GM12878 (cell line): Measurements from ENCODE around the gene PBOV1.

Experiments used
- BHLHE40 ChIP-seq, 2 experiments: fragments of 450-650 bp in 1 of 2; IDR thresholded peaks; 2 replicates each; pipeline ENCODE4 v1.6.1; 2011 to 2017; ENCODE audit warnings: low read depth in 2 of 2, borderline replicate concordance in 1 of 2, improper control_type of control experiment in 1 of 2, low read length in 1 of 2, mild to moderate bottlenecking in 1 of 2
- CBX3 ChIP-seq: fragments of 200-600 bp; sonication (generic); IDR thresholded peaks from 2 replicates; pipeline ENCODE4 v1.6.1; 2016; ENCODE audit warnings: low read depth, borderline replicate concordance
- CTCF ChIP-seq, 3 experiments: IDR thresholded peaks in 2 of 3; conservative IDR thresholded peaks in 1 of 3; 2 replicates each; pipeline ENCODE4 v1.5.1; 2011; ENCODE audit warnings: low read depth in 3 of 3, low read length in 3 of 3, mild to moderate bottlenecking in 3 of 3, control low read depth in 2 of 3, moderate library complexity in 2 of 3, inconsistent platforms in 1 of 3, mixed read lengths in 1 of 3; ENCODE audit not compliant: control insufficient read depth in 2 of 3, insufficient read depth in 1 of 3; ENCODE audit errors: extremely low read depth in 1 of 3
- FOXM1 ChIP-seq: IDR thresholded peaks from 2 replicates; pipeline ENCODE4 v1.6.1; 2012; ENCODE audit warnings: low read depth, mild to moderate bottlenecking, inconsistent platforms, low read length, moderate library complexity
- JUND ChIP-seq: IDR thresholded peaks from 2 replicates; pipeline ENCODE4 v1.6.1; 2012; ENCODE audit warnings: low read depth, mild to moderate bottlenecking, low read length, improper control_type of control experiment, moderate library complexity
- MYC ChIP-seq: IDR thresholded peaks from 2 replicates; pipeline ENCODE4 v1.6.1; 2011; ENCODE audit warnings: mild to moderate bottlenecking, low read length, moderate library complexity, inconsistent platforms; ENCODE audit not compliant: insufficient read depth, insufficient replicate concordance, insufficient read length, severe bottlenecking
- POLR2A ChIP-seq: IDR thresholded peaks from 2 replicates; pipeline ENCODE4 v1.6.1; 2011; ENCODE audit warnings: low read depth, mild to moderate bottlenecking, low read length
- RAD21 ChIP-seq: IDR thresholded peaks from 2 replicates; pipeline ENCODE4 v1.6.1; 2011; ENCODE audit warnings: mild to moderate bottlenecking, low read depth, low read length, moderate library complexity; ENCODE audit not compliant: insufficient read depth
- RCOR1 ChIP-seq: conservative IDR thresholded peaks from 2 replicates; pipeline ENCODE4 v1.6.1; 2012; ENCODE audit warnings: low read depth, low read length, improper control_type of control experiment
- REST ChIP-seq: IDR thresholded peaks from 2 replicates; pipeline ENCODE4 v1.6.1; 2012; ENCODE audit warnings: mild to moderate bottlenecking, low read depth, low read length
- SUZ12 ChIP-seq: fragments of 200-600 bp; sonication (generic); IDR thresholded peaks from one replicate; pipeline ENCODE4 v1.6.1; 2018; ENCODE audit warnings: antibody characterized with exemption, mild to moderate bottlenecking; ENCODE audit not compliant: unreplicated experiment
- ZZZ3 ChIP-seq: IDR thresholded peaks from 2 replicates; pipeline ENCODE4 v1.6.1; 2011; ENCODE audit warnings: low read depth; ENCODE audit not compliant: control insufficient read depth, insufficient read length

GRCh38 chr6:138225953-138226352 lies 7.7 kb upstream of the PBOV1 start:
- TF ChIP-seq FOXM1 (no peak), ZZZ3 (no peak), MYC (no peak), RAD21 (no peak), SUZ12 (no peak), POLR2A (no peak), CTCF (IDR thresholded peaks at IDR 0.05 in 2 of 3, conservative IDR thresholded peaks at IDR 0.05 in 1 of 3; ENCODE audit: control insufficient read depth in 2 of 3, extremely low read depth in 1 of 3, insufficient read depth in 1 of 3, low read depth in 3 of 3, low read length in 3 of 3) (no peak), JUND (no peak), BHLHE40 (IDR thresholded peaks at IDR 0.05; ENCODE audit: borderline replicate concordance in 1 of 2, low read depth in 2 of 2, low read length in 1 of 2) (no peak), RCOR1 (no peak), CBX3 (no peak), REST (no peak)
